A549 treated with RU486 at 1 μM for 4 hours (cell line): ENCODE results near the gene RAB3GAP1. TPM values are rescaled to one million over a fixed set of nuclear protein-coding genes. Genes with fewer than 3 reads are reported as not detected.

Experiments
- total RNA-seq: library from RNA; stranded (reverse); fragments of 200-300 nt; extraction: Qiagen RNA extraction; gene quantifications from 5 replicates; pipeline ENCODE4 v1.2.3, GENCODE V29; 2022; ENCODE audit warnings: low read depth

Gene RAB3GAP1
- total RNA-seq, result 24.3 to 33.7 TPM (median 27.8 TPM) in 5 replicates

DNA sequence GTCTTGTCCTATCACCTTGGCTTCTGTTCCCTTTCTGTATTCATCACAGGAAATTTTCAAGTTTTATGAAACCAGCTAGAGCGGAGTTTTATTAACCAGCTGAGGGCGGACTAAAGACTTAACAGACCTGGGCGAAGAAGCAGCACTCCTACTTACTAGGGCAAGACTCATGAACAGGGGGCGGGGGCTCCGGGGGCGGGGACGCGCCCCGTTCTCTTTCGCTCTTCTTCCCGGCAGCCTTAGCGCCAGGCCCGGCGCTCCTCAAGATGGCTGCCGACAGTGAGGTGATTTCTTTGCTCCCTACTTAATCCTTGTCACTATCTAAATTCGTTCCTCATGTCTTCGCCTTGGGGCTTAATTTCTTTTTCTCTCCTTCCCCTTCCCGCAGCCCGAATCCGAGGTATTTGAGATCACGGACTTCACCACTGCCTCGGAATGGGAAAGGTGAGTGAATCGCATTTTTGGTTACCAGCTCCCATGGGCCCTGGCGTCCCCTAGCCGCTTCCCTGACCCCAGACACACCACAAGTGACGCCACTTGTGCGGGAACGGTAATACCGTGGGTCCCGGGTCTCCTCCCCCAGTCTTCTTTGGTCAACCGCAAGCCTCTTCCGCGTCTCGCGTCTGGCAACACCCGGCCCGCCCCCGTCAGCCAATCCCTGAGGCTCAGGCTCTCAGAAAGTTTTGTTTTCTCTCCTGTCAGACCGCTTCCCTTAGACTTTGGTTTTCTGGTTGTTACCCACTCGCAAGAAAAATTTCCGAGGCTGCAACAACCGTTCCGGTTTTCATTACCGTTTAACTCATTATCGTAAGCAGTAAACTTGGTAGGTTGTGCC lies at the start of gene RAB3GAP1:
RAB3GAP1 (plus strand) TSS at position 251 of the 835 bp plus-strand sequence; CDS start at position 267, 16 bp downstream.

GRCh38 chr2:135047300-135047699 lies 4.8 kb upstream of the RAB3GAP1 start, which contains the start of gene MAP3K19:
Gene MAP3K19 (minus strand): TSS chr2:135047447. CDS start chr2:135024647, 22,800 bp downstream.

Other genes with a start within 250 kb of the RAB3GAP1 start
- not detected in 5 replicates for gene ACMSD, start 213.7 kb upstream of the RAB3GAP1 start, total RNA-seq
- 5.7 to 11.3 TPM (median 9.5 TPM) in 5 replicates for gene CCNT2, start 133.5 kb upstream of the RAB3GAP1 start, total RNA-seq
- gene MAP3K19, start 4.8 kb upstream of the RAB3GAP1 start, total RNA-seq, result not detected in 5 replicates